BE2C (cell line): ENCODE measurements around the gene PLEKHG4. TPM values are rescaled to one million over a fixed set of nuclear protein-coding genes. Genes with fewer than 3 reads are reported as not detected.

Experiments
- DNase-seq: peaks from one replicate; pipeline ENCODE4 v3.0.0-alpha.2; 2020
- H3K27me3 ChIP-seq: fragments of 250-450 bp; sonication (Bioruptor Pico); 2 replicates; pipeline ENCODE4 v1.5.1; 2020; ENCODE audit warnings: mild to moderate bottlenecking
- H3K36me3 ChIP-seq: fragments of 250-450 bp; sonication (Bioruptor Pico); 2 replicates; pipeline ENCODE4 v1.5.1; 2020; ENCODE audit warnings: mild to moderate bottlenecking
- H3K4me1 ChIP-seq: fragments of 250-450 bp; sonication (Bioruptor Pico); 2 replicates; pipeline ENCODE4 v1.5.1; 2020
- H3K4me3 ChIP-seq: 2 replicates; pipeline ENCODE4 v1.5.1; 2011; ENCODE audit warnings: low read depth, low read length
- H3K9me3 ChIP-seq: fragments of 250-450 bp; sonication (Bioruptor Pico); 2 replicates; pipeline ENCODE4 v1.5.1; 2020
- polyA plus RNA-seq: library from polyadenylated mRNA; unstranded; fragments of >200 nt; gene quantifications from one replicate; pipeline ENCODE4 v1.2.1, GENCODE V29; 2012; ENCODE audit warnings: low read depth, missing spikeins; ENCODE audit not compliant: insufficient read length, insufficient read depth
- TF ChIP-seq, protein P1 (sequence below): IDR thresholded peaks from 2 replicates; pipeline ENCODE4 v1.5.1; 2012; ENCODE audit warnings: mild to moderate bottlenecking, low read depth, low read length

The PLEKHG4 gene
- 8.8 TPM for polyA plus RNA-seq

DNA sequence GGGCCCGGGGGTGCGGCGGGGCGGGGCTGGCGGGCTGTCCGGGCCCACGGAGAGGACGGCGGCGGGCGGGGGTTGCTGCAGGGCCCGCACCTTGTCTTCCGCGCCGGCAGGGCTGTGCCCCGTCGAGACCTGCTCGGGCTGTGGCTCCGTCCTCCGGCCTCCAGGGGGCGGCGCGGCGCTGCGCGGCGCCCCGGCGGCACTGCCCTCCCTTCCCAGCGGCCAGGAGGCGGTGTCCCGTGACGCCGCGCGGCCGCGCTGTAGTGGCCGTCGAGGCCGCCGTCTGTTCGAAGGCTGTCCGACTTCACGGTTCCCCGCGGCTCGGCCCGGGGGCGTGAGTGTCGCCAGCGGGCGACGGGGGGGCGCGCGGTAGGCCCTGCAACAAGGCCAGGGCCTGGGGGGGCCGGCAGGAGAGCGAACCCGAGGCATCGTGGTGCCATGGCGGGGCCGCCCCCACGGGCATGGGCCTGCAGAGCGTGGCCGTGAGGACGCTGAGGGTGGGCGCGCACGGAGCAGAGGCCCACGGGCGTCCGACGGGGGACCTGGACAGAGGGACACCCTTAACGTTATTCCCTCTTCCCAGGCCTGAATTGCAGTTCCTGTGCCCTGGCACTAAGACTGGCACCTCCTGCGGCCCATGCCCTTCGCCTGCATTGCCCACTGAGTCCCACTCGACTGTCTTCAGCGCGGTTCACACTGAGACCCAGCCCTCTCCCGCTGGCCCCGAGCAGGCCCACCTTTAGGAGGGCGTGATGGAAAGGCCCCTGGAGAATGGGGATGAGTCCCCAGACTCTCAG, at the start of gene PLEKHG4:
Gene PLEKHG4 (plus strand): TSS at position 237 of the 794 bp plus-strand sequence. CDS start 513 bp downstream, at position 750.
- TF ChIP-seq, protein P1, sequence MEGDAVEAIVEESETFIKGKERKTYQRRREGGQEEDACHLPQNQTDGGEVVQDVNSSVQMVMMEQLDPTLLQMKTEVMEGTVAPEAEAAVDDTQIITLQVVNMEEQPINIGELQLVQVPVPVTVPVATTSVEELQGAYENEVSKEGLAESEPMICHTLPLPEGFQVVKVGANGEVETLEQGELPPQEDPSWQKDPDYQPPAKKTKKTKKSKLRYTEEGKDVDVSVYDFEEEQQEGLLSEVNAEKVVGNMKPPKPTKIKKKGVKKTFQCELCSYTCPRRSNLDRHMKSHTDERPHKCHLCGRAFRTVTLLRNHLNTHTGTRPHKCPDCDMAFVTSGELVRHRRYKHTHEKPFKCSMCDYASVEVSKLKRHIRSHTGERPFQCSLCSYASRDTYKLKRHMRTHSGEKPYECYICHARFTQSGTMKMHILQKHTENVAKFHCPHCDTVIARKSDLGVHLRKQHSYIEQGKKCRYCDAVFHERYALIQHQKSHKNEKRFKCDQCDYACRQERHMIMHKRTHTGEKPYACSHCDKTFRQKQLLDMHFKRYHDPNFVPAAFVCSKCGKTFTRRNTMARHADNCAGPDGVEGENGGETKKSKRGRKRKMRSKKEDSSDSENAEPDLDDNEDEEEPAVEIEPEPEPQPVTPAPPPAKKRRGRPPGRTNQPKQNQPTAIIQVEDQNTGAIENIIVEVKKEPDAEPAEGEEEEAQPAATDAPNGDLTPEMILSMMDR: peak; percentile 40
- no peaks in the 10 kb centered on the region for H3K4me1 ChIP-seq
- H3K4me3 ChIP-seq: peak within 1 kb of the TSS; percentile 59
- H3K36me3 ChIP-seq: no peaks in the 10 kb centered on the region; the same call in 1 of the 2 replicates
- H3K27me3 ChIP-seq: no peaks in the 10 kb centered on the region
- H3K9me3 ChIP-seq: no peaks in the 10 kb centered on the region
- DNase-seq: peak; percentile 74

DNA sequence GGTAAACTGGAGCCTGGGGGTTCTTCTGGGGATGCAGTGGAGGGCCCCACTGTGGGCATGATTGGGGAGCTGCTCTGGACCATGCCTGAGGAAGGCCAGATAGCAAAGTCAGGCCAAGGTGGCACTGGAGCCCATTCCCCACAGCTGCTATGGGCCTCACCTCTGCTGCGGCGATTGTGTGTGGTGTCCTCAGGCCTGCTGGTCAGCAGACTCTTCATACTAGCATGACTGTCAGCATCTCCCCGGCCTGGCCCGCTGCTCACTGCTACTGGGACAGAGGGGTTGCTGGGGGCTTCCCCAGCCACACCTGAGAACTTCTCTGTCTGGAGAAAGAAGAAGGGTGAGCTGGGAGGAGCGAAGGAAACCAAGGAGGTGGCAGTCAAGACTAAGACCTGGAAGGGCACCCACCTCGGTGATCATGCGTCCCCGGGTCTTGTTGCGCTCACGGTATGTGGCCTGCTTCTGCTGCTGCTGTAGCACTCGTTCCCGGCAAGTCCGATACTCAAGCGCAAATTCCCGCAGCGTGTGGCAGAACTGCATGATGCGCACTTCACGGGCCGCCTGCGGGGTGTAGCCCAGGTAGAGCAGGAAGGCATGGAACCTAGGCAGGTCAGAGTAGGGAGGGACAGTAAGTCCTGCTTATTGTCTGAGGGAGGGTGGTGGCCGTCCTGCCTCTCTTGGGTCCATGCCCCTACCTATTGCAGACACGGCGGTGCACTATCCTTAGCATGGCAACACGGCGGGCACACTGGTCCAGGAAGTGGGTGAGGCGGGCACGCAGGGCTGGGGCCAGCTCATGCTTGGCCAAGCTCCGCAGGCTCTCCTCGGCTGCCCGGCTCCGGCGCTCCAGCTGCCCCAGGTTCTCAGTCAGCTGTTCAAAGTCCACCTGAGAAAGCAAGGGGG, 49.2 kb upstream of the PLEKHG4 start:
- TF ChIP-seq, protein P1: no peak
- H3K36me3 ChIP-seq: peaks cover 39% of the 10 kb centered on the region
- no peaks in the 10 kb centered on the region; the same call in 1 of the 2 replicates for H3K4me1 ChIP-seq
- H3K4me3 ChIP-seq: no peak overlapping the region
- H3K27me3 ChIP-seq: no peaks in the 10 kb centered on the region
- H3K9me3 ChIP-seq: no peaks in the 10 kb centered on the region
- no peak for DNase-seq

DNA sequence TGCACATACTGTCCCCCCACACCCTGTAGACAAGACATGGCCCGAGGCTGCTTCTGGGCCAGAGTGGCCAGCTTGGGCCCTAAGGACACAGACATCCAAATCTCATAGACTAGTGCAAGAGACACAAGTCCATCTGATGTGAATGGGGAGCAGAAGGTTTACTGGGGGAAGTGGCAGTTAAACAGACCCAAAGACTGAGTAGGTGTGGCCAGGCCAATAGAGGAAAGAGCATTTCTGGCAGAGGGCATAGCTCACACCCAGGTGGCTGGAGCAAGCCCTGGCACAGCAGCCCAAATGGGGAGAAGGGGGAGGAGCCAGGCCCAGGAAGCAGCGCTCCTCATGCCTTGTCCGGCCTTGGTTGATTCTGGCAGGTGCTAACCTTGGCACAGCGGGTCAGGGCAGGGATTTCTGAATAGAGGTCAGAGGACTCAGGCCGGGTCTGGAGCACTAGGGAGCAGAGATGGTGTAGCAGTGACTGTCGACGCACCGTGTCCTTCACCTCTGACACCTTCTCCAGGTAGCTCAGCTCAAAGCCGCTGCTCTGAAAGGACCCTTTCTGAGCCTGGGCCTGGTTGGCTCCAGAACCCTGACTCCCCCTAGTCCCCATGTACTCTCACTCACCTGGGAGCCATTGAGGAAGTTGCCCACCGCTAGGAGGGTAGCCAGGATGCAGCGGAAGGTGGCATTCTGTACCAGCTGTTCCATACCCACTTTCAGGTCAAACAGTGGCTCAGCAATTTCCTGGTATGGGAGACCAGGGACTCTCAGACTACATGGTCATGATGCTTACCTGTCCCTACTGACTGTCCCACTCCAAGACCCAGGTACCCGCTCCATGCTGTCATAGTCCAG, 48.3 kb upstream of the PLEKHG4 start:
- H3K27me3 ChIP-seq: no peaks in the 10 kb centered on the region
- no peak overlapping the region for H3K4me3 ChIP-seq
- peaks cover under 1% of the 10 kb centered on the region; the same call in 1 of the 2 replicates for H3K4me1 ChIP-seq
- TF ChIP-seq, protein P1: no peak
- peaks cover 39% of the 10 kb centered on the region for H3K36me3 ChIP-seq
- no peak for DNase-seq
- H3K9me3 ChIP-seq: no peaks in the 10 kb centered on the region

GRCh38 chr16:67233596-67233995, 45.7 kb upstream of the PLEKHG4 start:
- Histone ChIP-seq H3K4me1 (peaks cover 4% of the 10 kb centered on the region; the same call in 1 of the 2 replicates), H3K36me3 (peaks cover 41% of the 10 kb centered on the region), H3K27me3 (no peaks in the 10 kb centered on the region), H3K4me3 (no peak overlapping the region), H3K9me3 (no peaks in the 10 kb centered on the region)
- DNase-seq: no peak
- TF ChIP-seq, protein P1: no peak

GRCh38 chr16:67234180-67234597, 45.1 kb upstream of the PLEKHG4 start:
- Histone ChIP-seq H3K9me3 (no peaks in the 10 kb centered on the region), H3K4me3 (no peak overlapping the region), H3K4me1 (peaks cover 4% of the 10 kb centered on the region; the same call in 1 of the 2 replicates), H3K36me3 (peaks cover 35% of the 10 kb centered on the region), H3K27me3 (no peaks in the 10 kb centered on the region)
- TF ChIP-seq, protein P1: no peak
- no peak for DNase-seq
